ENCODE data around the gene TARS2.

The TARS2 gene

DNA sequence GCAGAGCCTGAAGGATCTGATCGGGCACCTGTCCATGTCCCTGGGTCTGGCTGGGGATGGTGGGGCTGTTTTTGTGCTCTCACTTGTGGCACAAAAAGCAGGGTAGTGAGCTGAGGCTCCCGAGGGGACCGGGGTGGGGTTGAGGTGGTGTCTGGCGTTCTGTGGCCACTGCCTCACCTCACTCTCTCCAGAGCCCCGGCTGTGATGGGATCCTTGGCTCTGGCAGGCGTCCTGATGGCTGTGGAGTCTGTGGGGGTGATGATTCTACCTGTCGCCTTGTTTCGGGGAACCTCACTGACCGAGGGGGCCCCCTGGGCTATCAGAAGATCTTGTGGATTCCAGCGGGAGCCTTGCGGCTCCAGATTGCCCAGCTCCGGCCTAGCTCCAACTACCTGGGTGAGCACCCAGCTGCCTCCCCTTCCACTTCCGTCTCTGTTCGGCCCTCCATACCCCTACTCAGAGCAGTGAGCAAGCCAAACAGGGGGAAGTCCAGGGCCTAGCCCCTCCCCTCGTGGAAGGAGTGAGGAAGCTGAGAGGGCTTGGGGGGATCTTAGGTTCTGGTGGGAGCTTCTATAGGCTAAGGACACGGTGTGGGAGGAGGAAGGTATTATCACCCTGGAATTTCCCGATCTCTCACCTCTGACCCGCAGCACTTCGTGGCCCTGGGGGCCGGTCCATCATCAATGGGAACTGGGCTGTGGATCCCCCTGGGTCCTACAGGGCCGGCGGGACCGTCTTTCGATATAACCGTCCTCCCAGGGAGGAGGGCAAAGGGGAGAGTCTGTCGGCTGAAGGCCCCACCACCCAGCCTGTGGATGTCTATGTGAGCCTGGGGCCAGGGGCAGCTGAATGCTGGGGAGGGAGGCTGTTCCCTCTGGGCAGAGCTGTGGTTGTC is 69.0 kb downstream of the TARS2 start:
- TF ChIP-seq, protein P1, sequence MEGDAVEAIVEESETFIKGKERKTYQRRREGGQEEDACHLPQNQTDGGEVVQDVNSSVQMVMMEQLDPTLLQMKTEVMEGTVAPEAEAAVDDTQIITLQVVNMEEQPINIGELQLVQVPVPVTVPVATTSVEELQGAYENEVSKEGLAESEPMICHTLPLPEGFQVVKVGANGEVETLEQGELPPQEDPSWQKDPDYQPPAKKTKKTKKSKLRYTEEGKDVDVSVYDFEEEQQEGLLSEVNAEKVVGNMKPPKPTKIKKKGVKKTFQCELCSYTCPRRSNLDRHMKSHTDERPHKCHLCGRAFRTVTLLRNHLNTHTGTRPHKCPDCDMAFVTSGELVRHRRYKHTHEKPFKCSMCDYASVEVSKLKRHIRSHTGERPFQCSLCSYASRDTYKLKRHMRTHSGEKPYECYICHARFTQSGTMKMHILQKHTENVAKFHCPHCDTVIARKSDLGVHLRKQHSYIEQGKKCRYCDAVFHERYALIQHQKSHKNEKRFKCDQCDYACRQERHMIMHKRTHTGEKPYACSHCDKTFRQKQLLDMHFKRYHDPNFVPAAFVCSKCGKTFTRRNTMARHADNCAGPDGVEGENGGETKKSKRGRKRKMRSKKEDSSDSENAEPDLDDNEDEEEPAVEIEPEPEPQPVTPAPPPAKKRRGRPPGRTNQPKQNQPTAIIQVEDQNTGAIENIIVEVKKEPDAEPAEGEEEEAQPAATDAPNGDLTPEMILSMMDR (conservative IDR thresholded peaks at IDR 0.05; ENCODE audit: low read depth, low read length), result no peak
- no peak for DNase-seq (ENCODE audit: low read depth)
- no peak overlapping the region for H3K4me3 ChIP-seq (ENCODE audit: low read length)

DNA sequence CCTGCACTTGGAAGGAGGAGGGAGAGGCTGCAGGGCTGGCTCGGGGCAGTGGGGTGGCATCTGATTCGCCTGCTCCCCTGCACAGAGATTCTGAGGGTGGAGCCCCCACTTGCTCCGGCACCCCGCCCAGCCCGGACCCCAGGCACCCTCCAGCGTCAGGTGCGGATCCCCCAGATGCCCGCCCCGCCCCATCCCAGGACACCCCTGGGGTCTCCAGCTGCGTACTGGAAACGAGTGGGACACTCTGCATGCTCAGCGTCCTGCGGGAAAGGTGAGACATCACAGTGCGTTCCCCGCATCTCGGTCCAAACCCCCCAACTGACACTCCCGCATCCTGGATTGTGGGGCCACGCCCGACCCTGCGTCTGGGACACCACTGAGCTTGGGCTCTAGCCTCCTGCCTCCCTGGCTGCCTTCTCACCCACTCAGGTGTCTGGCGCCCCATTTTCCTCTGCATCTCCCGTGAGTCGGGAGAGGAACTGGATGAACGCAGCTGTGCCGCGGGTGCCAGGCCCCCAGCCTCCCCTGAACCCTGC is 69.9 kb downstream of the TARS2 start:
- DNase-seq (ENCODE audit: low read depth), result no peak
- TF ChIP-seq, protein P1 (conservative IDR thresholded peaks at IDR 0.05; ENCODE audit: low read depth, low read length), result no peak
- no peak overlapping the region for H3K4me3 ChIP-seq (ENCODE audit: low read length)
